Prostate gland (tissue), 2 donors: ENCODE data around the gene XPO6.

Source experiments
- CTCF ChIP-seq, 4 experiments: fragments of 200-600 bp in 2 of 4; fragments of 450-650 bp in 2 of 4; sonication (generic) in 2 of 4; IDR thresholded peaks; 1 replicate in 3 of 4; 2 replicates in 1 of 4; pipeline ENCODE4 v1.5.1; 2016 to 2019; ENCODE audit warnings: antibody characterized with exemption in 4 of 4, mild to moderate bottlenecking in 2 of 4, moderate library complexity in 2 of 4
- POLR2A ChIP-seq: fragments of 450-650 bp; IDR thresholded peaks from one replicate; pipeline ENCODE4 v1.6.1; 2016; ENCODE audit warnings: antibody characterized with exemption, mild to moderate bottlenecking

DNA sequence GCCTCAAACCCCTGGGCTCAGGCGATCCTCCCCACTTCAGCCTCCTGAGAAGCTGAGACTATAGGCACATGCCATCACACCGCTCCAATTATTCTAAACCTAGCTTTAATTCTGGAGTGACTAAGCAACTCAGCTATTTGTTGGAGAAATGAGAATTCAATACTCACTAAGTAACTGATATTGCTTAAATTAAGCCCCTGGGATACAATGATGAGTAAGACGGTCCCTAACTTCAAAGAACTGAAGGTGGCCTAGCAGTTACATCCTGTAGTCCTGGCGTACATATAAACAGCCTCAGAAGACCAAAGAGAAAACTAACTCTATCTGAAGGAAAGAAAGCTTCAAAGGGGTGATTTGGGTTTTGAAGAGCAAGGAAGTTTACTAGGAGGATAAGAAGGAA is 25.0 kb downstream of the XPO6 start:
- no peak for TF ChIP-seq CTCF (IDR thresholded peaks at IDR 0.05)
- TF ChIP-seq POLR2A = no peak
